NCI-H510A (cell line): ENCODE data around the gene SETD1B.
"Not testable (repeated sequence)": the region's sequence is repeated elsewhere in the genome, so short reads cannot be mapped to it uniquely, and the experiment has no call there.

ENCODE experiments used
- DNase-seq: peaks from one replicate; lab custom pipeline; 2025; lab: John Stamatoyannopoulos, UW

SETD1B gene

GRCh38 chr12:121803861-121804416 is at the start of gene SETD1B:
Gene SETD1B (plus strand): TSS chr12:121804009. CDS start chr12:121804738, 729 bp downstream.
- peak; percentile 57 for DNase-seq

- DNase-seq = no peak
Measured at GRCh38 chr12:121754836-121755235, 49.0 kb upstream of the SETD1B start.

- DNase-seq = no peak
Measured at GRCh38 chr12:121755591-121755990, 48.2 kb upstream of the SETD1B start.

- DNase-seq = not testable (repeated sequence)
Measured at GRCh38 chr12:121758536-121758935, 45.3 kb upstream of the SETD1B start.

- DNase-seq = no peak
Measured at GRCh38 chr12:121762269-121762668, 41.5 kb upstream of the SETD1B start.

GRCh38 chr12:121764808-121765207 is 39.0 kb upstream of the SETD1B start:
- no peak for DNase-seq

GRCh38 chr12:121765573-121765972 is 38.2 kb upstream of the SETD1B start:
- DNase-seq = no peak

GRCh38 chr12:121766290-121767039 is 37.3 kb upstream of the SETD1B start:
- no peak for DNase-seq

- DNase-seq = no peak
Measured at GRCh38 chr12:121767525-121768016, 36.2 kb upstream of the SETD1B start.

GRCh38 chr12:121769297-121769830 is 34.4 kb upstream of the SETD1B start:
- DNase-seq = no peak

GRCh38 chr12:121769831-121770301 is 33.9 kb upstream of the SETD1B start:
- DNase-seq = no peak

- no peak for DNase-seq
Measured at GRCh38 chr12:121770388-121770787, 33.4 kb upstream of the SETD1B start.

- no peak for DNase-seq
Measured at GRCh38 chr12:121770813-121771625, 32.8 kb upstream of the SETD1B start.

- DNase-seq = peak; percentile 39
Measured at GRCh38 chr12:121773011-121773777, 30.6 kb upstream of the SETD1B start.

GRCh38 chr12:121774968-121775474 is 28.8 kb upstream of the SETD1B start:
- no peak for DNase-seq

- DNase-seq = no peak
Measured at GRCh38 chr12:121775501-121775900, 28.3 kb upstream of the SETD1B start.

- no peak for DNase-seq
Measured at GRCh38 chr12:121776190-121777098, 27.4 kb upstream of the SETD1B start.

GRCh38 chr12:121778567-121779421 is 25.0 kb upstream of the SETD1B start:
- DNase-seq = no peak

- DNase-seq = no peak
Measured at GRCh38 chr12:121779422-121779895, 24.4 kb upstream of the SETD1B start.
